HFF-Myc (cell line): ENCODE results near the gene MTX1.
"Not testable (repeated sequence)": the region's sequence is repeated elsewhere in the genome, so short reads cannot be mapped to it uniquely, and the experiment has no call there.

Source experiments
- DNase-seq: peaks from one replicate; pipeline ENCODE4 v3.0.0-alpha.2; 2011; ENCODE audit warnings: low read depth; ENCODE audit errors: extremely low read depth
- H3K4me3 ChIP-seq: replicated peaks from 2 replicates; pipeline ENCODE4 v1.5.1; 2011; ENCODE audit warnings: low read depth, mild to moderate bottlenecking, control low read depth, low read length
- CTCF ChIP-seq: IDR thresholded peaks from 2 replicates; pipeline ENCODE4 v1.5.1; 2012; ENCODE audit warnings: mild to moderate bottlenecking, low read depth, low read length, control low read depth; ENCODE audit errors: missing control alignments

MTX1 gene

DNA sequence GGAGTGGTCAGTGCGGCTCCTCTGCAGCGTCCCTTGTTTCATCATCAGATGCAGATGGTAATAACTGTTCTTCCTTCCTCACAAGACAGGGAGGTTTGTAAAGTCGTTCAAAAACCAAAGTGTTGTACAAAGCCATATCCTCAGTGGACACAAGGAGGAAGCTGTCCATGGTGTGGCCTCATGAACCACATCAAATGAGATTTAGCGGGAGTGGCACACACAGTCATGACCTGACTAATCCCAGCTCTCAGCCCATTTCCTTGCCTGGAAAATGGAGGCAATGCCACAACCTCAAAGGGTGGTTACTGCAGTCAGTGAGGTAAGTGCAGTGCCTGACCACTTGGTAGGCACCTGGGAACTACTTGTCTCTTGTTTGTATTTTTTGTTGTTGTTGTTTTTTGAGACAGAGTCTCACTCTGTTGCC lies 33.4 kb downstream of the MTX1 start:
- no peak overlapping the region for H3K4me3 ChIP-seq
- no peak for DNase-seq
- TF ChIP-seq CTCF: no peak

DNA sequence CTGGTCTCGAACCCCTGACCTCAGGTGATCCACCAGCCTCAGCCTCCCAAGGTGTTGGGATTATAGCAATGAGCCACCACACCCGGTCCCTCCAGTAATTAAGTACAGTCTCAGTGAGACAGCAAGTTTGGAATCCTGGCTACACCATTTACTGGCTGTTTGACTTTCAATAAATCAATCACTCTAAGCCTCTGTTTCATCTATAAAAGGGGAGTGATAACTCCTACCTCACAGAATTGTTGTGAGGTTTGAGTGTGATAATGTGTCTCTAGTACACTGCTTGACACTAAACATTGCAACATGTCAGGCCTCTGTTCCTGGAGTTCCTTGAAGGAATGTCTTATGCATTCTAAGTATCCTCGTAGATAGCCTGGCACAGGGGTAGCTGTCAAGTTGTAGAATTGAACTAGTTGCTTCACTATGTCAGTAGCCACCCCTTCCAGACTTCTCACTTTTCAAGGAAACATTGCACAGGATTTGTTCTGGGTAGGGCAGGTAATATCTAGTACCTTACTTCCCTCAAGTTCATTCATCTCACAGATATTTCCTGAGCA lies 34.4 kb downstream of the MTX1 start:
- peak overlapping the region; percentile 60 for H3K4me3 ChIP-seq
- TF ChIP-seq CTCF: no peak
- no peak for DNase-seq

GRCh38 chr1:155244368-155245162 lies 36.1 kb downstream of the MTX1 start:
- TF ChIP-seq CTCF: no peak
- peak; percentile 99 for DNase-seq
- H3K4me3 ChIP-seq: peak overlapping the region; percentile 60

- H3K4me3 ChIP-seq: peak overlapping the region; percentile 60
- no peak for DNase-seq
- TF ChIP-seq CTCF: no peak
Measured at GRCh38 chr1:155245163-155245524, 36.6 kb downstream of the MTX1 start.

GRCh38 chr1:155246796-155247195 lies 38.3 kb downstream of the MTX1 start:
- H3K4me3 ChIP-seq, DNase-seq: not testable (repeated sequence)

DNA sequence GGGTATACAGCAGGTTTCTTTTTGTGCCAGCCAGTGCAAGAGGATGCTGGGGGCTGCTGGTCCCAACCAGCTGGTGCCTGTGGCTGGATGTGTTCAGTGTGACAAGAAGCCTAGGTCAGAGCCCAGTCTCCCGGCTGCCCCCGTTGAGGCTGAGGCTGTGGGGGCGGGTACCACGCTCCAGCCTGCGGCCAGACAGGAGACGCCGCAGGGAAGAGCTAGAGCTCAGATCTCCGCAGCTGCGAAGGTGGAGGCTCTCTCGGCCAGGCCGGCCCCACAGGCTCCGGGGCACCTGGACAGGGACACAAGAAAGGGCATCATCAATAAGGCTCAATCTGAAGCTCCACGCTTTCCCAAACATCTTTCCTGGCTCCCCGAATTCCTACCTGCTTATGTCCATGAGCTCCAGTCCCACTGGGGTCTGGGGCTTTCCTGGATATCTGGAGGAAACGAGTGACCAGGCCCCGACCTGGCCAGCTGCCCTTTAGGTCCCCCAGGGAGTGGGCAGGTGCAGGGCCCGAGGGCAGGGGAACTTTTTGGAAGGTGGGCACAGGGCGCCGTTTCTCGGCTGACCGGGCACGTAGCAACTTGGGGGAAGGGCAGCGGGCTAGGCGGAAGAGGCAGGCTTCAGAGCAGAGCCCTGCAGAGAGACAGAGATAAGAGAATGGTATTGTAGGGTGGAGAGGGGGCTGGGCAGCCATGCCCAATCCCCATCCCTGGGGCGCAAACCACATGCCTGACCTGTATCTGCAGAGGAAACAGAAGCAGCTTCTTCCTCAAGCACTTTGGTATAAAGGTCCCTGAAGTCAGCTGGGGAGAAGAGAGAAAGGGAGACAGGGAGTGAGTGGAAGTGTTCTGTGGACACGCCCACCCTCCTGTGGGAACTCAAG lies 39.4 kb downstream of the MTX1 start:
- H3K4me3 ChIP-seq: no peak overlapping the region
- no peak for DNase-seq
- no peak for TF ChIP-seq CTCF

DNA sequence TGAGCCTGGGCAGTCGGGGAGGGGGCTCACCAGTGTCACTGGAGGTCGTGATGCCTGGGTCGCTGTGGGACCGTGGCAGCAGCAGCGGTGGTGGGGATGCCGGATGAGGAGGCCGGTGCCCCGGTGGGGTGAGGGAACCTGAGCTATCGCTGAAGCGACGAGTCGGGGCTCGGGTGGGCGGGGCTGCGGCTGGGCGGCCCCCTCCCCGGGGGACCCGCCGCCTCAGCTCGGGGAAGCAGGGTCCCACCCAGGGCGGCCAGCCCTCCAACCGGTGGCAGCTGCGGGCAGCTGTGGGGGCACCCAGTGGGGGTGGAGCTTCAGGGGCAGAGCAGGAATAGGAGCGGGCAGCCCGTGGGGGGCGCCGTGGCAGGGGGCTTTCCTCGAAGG lies 41.7 kb downstream of the MTX1 start:
- DNase-seq: no peak
- no peak overlapping the region for H3K4me3 ChIP-seq
- no peak for TF ChIP-seq CTCF
